IMR-90 (cell line): ENCODE data around the gene CSK. TPM values are rescaled to one million over a fixed set of nuclear protein-coding genes. Genes with fewer than 3 reads are reported as not detected.

Source experiments
- ATAC-seq: fragments of 200-7000 bp; cut with Tn5 transposase; 2 replicates; pipeline ENCODE4 v1.9.1; 2020; ENCODE audit warnings: low read depth, mild to moderate bottlenecking, moderate library complexity
- BruUV-seq: library from RNA; stranded (reverse); fragments of 400-500 nt; replicated peaks from 2 replicates; lab custom pipeline; 2021; lab: Mats Ljungman, UMichigan
- CTCF ChIA-PET: fragments of 300-600 bp; formaldehyde crosslinking; extraction: SDS; loops from one replicate; lab custom pipeline; 2021; ENCODE audit warnings: antibody characterized with exemption; lab: Yijun Ruan, JAX
- POLR2A ChIA-PET: fragments of 300-600 bp; sonication (Branson Sonifier 250); formaldehyde crosslinking; loops from one replicate; lab custom pipeline; 2022; ENCODE audit warnings: antibody characterized with exemption; ENCODE audit not compliant: unreplicated experiment; lab: Charles Lee
- DNase-seq: peaks from one replicate; pipeline ENCODE4 v3.0.0; 2013
- H2AFZ ChIP-seq: replicated peaks from 2 replicates; pipeline ENCODE3; 2013; ENCODE audit warnings: low read length, mild to moderate bottlenecking; ENCODE audit not compliant: poor library complexity
- H2AK5ac ChIP-seq: 2 replicates; pipeline ENCODE4 v1.6.1; 2013; ENCODE audit warnings: low read depth, low read length, inconsistent platforms
- H2AK9ac ChIP-seq: replicated peaks from 2 replicates; pipeline ENCODE3; 2013; ENCODE audit warnings: mild to moderate bottlenecking, low read depth, low read length, moderate library complexity; ENCODE audit not compliant: poor library complexity
- H2BK120ac ChIP-seq: 2 replicates; pipeline ENCODE4 v1.6.1; 2013; ENCODE audit warnings: low read depth, low read length, inconsistent platforms
- H2BK15ac ChIP-seq: 3 replicates; pipeline ENCODE4 v1.6.1; 2013; ENCODE audit warnings: low read depth, low read length, inconsistent platforms
- H2BK20ac ChIP-seq: 2 replicates; pipeline ENCODE4 v1.6.1; 2013; ENCODE audit warnings: low read depth, mild to moderate bottlenecking, inconsistent platforms, low read length, moderate library complexity
- H2BK5ac ChIP-seq: 2 replicates; pipeline ENCODE4 v1.6.1; 2013; ENCODE audit warnings: mild to moderate bottlenecking, low read depth, low read length, inconsistent platforms; ENCODE audit not compliant: poor library complexity, severe bottlenecking
- H3K14ac ChIP-seq: replicated peaks from 2 replicates; pipeline ENCODE4 v1.6.1; 2013; ENCODE audit warnings: low read depth, low read length, inconsistent platforms
- H3K18ac ChIP-seq: 2 replicates; pipeline ENCODE4 v1.6.1; 2013; ENCODE audit warnings: low read depth, low read length, control low read depth
- H3K23ac ChIP-seq: 2 replicates; pipeline ENCODE4 v1.6.1; 2013; ENCODE audit warnings: low read depth, low read length, inconsistent platforms
- H3K27ac ChIP-seq: 2 replicates; pipeline ENCODE4 v1.5.1; 2013; ENCODE audit warnings: mild to moderate bottlenecking, control low read depth, low read length; ENCODE audit not compliant: insufficient read depth
- H3K27me3 ChIP-seq: 2 replicates; pipeline ENCODE4 v1.6.1; 2013; ENCODE audit warnings: low read length; ENCODE audit not compliant: control insufficient read depth, insufficient read depth
- H3K36me3 ChIP-seq: 2 replicates; pipeline ENCODE4 v1.6.1; 2013; ENCODE audit warnings: low read length, mixed read lengths; ENCODE audit not compliant: control insufficient read depth, insufficient read depth
- H3K4ac ChIP-seq: 2 replicates; pipeline ENCODE4 v1.6.1; 2013; ENCODE audit warnings: low read depth, low read length, inconsistent platforms
- H3K4me1 ChIP-seq: 2 replicates; pipeline ENCODE4 v1.6.1; 2013; ENCODE audit warnings: low read length, mixed read lengths; ENCODE audit not compliant: control insufficient read depth, insufficient read depth
- H3K4me2 ChIP-seq: 2 replicates; pipeline ENCODE4 v1.6.1; 2013; ENCODE audit warnings: low read depth, mild to moderate bottlenecking, control low read depth, low read length, moderate library complexity
- H3K4me3 ChIP-seq: 2 replicates; pipeline ENCODE4 v1.5.1; 2013; ENCODE audit warnings: low read depth, mild to moderate bottlenecking, control low read depth, low read length, moderate library complexity; ENCODE audit not compliant: insufficient read depth
- H3K56ac ChIP-seq: 2 replicates; pipeline ENCODE4 v1.6.1; 2013; ENCODE audit warnings: low read length, inconsistent platforms; ENCODE audit not compliant: insufficient read depth; ENCODE audit errors: extremely low read depth
- H3K79me1 ChIP-seq, 2 experiments: 2 replicates each; pipeline ENCODE4 v1.6.1; 2013; ENCODE audit warnings: low read length in 2 of 2, inconsistent platforms in 1 of 2, low read depth in 1 of 2
- H3K9ac ChIP-seq: 2 replicates; pipeline ENCODE4 v1.6.1; 2013; ENCODE audit warnings: low read depth, low read length, control low read depth
- H3K9me1 ChIP-seq: 2 replicates; pipeline ENCODE4 v1.6.1; 2013; ENCODE audit warnings: low read length, inconsistent platforms; ENCODE audit not compliant: insufficient read depth
- H3K9me3 ChIP-seq: 2 replicates; pipeline ENCODE4 v1.6.1; 2013; ENCODE audit warnings: low read length; ENCODE audit not compliant: control insufficient read depth, insufficient read depth
- H4K20me1 ChIP-seq: 2 replicates; pipeline ENCODE4 v1.6.1; 2013; ENCODE audit warnings: low read length, inconsistent platforms; ENCODE audit not compliant: insufficient read depth
- H4K5ac ChIP-seq: 2 replicates; pipeline ENCODE4 v1.6.1; 2013; ENCODE audit warnings: mild to moderate bottlenecking, low read depth, low read length, control low read depth
- H4K8ac ChIP-seq, 2 experiments: 2 replicates each; pipeline ENCODE4 v1.6.1; 2013; ENCODE audit warnings: low read depth in 2 of 2, low read length in 2 of 2, control low read depth in 1 of 2, inconsistent platforms in 1 of 2
- H4K91ac ChIP-seq: 2 replicates; pipeline ENCODE4 v1.6.1; 2013; ENCODE audit warnings: low read depth, low read length, inconsistent platforms; ENCODE audit not compliant: insufficient read depth
- CEBPB ChIP-seq: IDR thresholded peaks from 2 replicates; pipeline ENCODE4 v1.6.1; 2012; ENCODE audit warnings: low read depth, low read length, improper control_type of control experiment
- MAFK ChIP-seq: IDR thresholded peaks from 2 replicates; pipeline ENCODE4 v1.6.1; 2012; ENCODE audit warnings: low read depth, low read length, improper control_type of control experiment
- MAZ ChIP-seq: IDR thresholded peaks from 2 replicates; pipeline ENCODE4 v1.6.1; 2012; ENCODE audit warnings: low read depth, mild to moderate bottlenecking, low read length, improper control_type of control experiment, moderate library complexity, borderline replicate concordance
- MXI1 ChIP-seq: IDR thresholded peaks from 2 replicates; pipeline ENCODE4 v1.6.1; 2012; ENCODE audit warnings: low read depth, mild to moderate bottlenecking, low read length, moderate library complexity, borderline replicate concordance
- NFE2L2 ChIP-seq: fragments of 150-350 bp; IDR thresholded peaks from 2 replicates; pipeline ENCODE4 v1.6.1; 2016; ENCODE audit warnings: low read depth, mild to moderate bottlenecking, low read length
- POLR2A ChIP-seq: IDR thresholded peaks from 2 replicates; pipeline ENCODE4 v1.6.1; 2012; ENCODE audit warnings: mild to moderate bottlenecking, low read depth, low read length
- RAD21 ChIP-seq: IDR thresholded peaks from 2 replicates; pipeline ENCODE4 v1.6.1; 2012; ENCODE audit warnings: low read length, improper control_type of control experiment
- RCOR1 ChIP-seq: IDR thresholded peaks from 2 replicates; pipeline ENCODE4 v1.6.1; 2012; ENCODE audit warnings: mild to moderate bottlenecking, low read length, improper control_type of control experiment; ENCODE audit not compliant: insufficient replicate concordance
- SMC3 ChIP-seq: fragments of 150-350 bp; IDR thresholded peaks from 2 replicates; pipeline ENCODE4 v1.6.1; 2016; ENCODE audit warnings: low read depth, mild to moderate bottlenecking, antibody characterized with exemption, low read length, moderate library complexity
- WGBS, 2 experiments: methylation state at CpG; one replicate each; pipeline versions ENCODE4 v1.1.5 to v1.1.7; 2013; ENCODE audit warnings: missing lambda C conversion rate in 2 of 2; ENCODE audit not compliant: insufficient read length in 1 of 2; ENCODE audit errors: extremely low coverage in 2 of 2; 5-methylcytosine and 5-hydroxymethylcytosine counted together
- dilution Hi-C: fragments of 300-500 bp; cut with HindIII; formaldehyde crosslinking; loops from one replicate; pipeline ENCODE4 v1.14.3; 2018; ENCODE audit warnings: low sequenced_read_pairs; ENCODE audit not compliant: unreplicated experiment
- in situ Hi-C: fragments of 300-500 bp; cut with MboI; formaldehyde crosslinking; loops from 3 replicates; pipeline ENCODE4 v1.14.3; 2019; ENCODE audit warnings: low sequenced_read_pairs, inconsistent platforms, mixed read lengths
- intact Hi-C: fragments of 100-400 bp; cut with micrococcal nuclease; formaldehyde crosslinking; loops from 2 replicates; pipeline ENCODE4 v1.10.0; 2022
- polyA plus RNA-seq, 3 experiments: library from polyadenylated mRNA; depleted of rRNA; stranded (reverse); fragments of >200 nt; gene quantifications; 2 replicates each; pipeline ENCODE4 v1.2.3, GENCODE V29; 2012; ENCODE audit warnings: low replicate concordance in 1 of 3
- total RNA-seq: library from RNA; depleted of rRNA; stranded (reverse); fragments of >200 nt; gene quantifications from 2 replicates; pipeline ENCODE4 v1.2.3, GENCODE V29; 2012
- TF ChIP-seq, protein P1 (sequence below): fragments of 150-350 bp; IDR thresholded peaks from 2 replicates; pipeline ENCODE4 v1.6.1; 2017; ENCODE audit warnings: mild to moderate bottlenecking, antibody characterized with exemption, low read length, low read depth
- TF ChIP-seq, protein P2 (sequence below): conservative IDR thresholded peaks from 2 replicates; pipeline ENCODE4 v1.5.1; 2012; ENCODE audit warnings: mild to moderate bottlenecking, low read depth, low read length, improper control_type of control experiment

CSK gene
- total and polyA plus RNA-seq, 2 of the 4 experiments (the other 2 are of a cell fraction): 10.8 to 54.0 TPM

DNA sequence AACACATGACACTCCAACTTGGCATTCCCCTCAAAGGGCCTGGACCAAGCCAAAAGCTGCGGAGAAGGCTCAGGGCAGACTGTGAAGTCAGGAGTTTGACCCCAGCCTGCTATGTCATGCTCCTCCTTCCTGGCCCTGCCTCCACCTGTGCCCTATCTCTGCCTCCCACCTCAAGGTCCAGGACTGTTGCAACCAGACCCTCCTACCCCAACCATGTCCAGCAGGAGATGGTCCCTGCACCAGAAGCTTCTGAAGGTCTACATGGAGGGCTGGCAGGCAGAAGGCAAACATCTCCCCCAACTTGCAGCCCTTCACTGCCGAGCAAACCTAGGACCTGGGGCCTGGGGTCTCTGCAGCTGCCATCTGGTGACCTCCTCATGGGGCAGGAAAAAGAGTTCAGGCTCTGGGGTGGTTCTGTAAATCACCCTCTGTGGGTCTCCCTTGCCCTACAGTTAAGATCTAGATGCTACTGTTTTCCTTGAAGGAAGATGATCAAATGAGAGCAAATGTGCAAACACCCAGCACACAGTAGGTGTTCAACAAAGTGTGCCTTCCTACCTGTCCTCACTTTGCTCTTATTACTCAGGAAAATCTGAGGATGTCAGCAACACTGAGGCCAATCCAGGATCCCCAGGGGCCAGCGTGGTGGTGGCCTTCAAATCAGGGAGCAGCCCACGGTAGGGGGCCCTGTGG is 11.5 kb upstream of the CSK start:
- H3K27ac ChIP-seq: no peak overlapping the region
- POLR2A ChIA-PET: no interaction called here
- H3K56ac ChIP-seq: no peak overlapping the region
- H3K27me3 ChIP-seq: peaks cover 9% of the 10 kb centered on the region; the same call in 1 of the 2 replicates
- H2AK5ac ChIP-seq: no peak overlapping the region
- H4K20me1 ChIP-seq: no peaks in the 10 kb centered on the region
- H2AK9ac ChIP-seq: peak overlapping the region; percentile 25
- H3K18ac ChIP-seq: no peak overlapping the region
- no peak overlapping the region for H3K14ac ChIP-seq
- no peak overlapping the region for H3K9ac ChIP-seq
- H2BK15ac ChIP-seq: no peak overlapping the region
- H3K23ac ChIP-seq: no peak overlapping the region; the same call in 1 of the 2 replicates
- H2BK5ac ChIP-seq: no peak overlapping the region
- no peak overlapping the region for H3K4me3 ChIP-seq
- H4K91ac ChIP-seq: no peak overlapping the region
- TF ChIP-seq MAFK: no peak
- no peak for TF ChIP-seq NFE2L2
- no peak for TF ChIP-seq RCOR1
- TF ChIP-seq POLR2A: no peak
- TF ChIP-seq SMC3: no peak
- TF ChIP-seq CEBPB: no peak
- TF ChIP-seq, protein P1, sequence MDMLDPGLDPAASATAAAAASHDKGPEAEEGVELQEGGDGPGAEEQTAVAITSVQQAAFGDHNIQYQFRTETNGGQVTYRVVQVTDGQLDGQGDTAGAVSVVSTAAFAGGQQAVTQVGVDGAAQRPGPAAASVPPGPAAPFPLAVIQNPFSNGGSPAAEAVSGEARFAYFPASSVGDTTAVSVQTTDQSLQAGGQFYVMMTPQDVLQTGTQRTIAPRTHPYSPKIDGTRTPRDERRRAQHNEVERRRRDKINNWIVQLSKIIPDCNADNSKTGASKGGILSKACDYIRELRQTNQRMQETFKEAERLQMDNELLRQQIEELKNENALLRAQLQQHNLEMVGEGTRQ: no peak
- no peak for TF ChIP-seq MAZ
- no peak for TF ChIP-seq MXI1
- TF ChIP-seq, protein P2, sequence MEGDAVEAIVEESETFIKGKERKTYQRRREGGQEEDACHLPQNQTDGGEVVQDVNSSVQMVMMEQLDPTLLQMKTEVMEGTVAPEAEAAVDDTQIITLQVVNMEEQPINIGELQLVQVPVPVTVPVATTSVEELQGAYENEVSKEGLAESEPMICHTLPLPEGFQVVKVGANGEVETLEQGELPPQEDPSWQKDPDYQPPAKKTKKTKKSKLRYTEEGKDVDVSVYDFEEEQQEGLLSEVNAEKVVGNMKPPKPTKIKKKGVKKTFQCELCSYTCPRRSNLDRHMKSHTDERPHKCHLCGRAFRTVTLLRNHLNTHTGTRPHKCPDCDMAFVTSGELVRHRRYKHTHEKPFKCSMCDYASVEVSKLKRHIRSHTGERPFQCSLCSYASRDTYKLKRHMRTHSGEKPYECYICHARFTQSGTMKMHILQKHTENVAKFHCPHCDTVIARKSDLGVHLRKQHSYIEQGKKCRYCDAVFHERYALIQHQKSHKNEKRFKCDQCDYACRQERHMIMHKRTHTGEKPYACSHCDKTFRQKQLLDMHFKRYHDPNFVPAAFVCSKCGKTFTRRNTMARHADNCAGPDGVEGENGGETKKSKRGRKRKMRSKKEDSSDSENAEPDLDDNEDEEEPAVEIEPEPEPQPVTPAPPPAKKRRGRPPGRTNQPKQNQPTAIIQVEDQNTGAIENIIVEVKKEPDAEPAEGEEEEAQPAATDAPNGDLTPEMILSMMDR: no peak
- TF ChIP-seq RAD21: no peak
- no TSS peak for BruUV-seq
- no peak overlapping the region for H3K4me2 ChIP-seq
- no peaks in the 10 kb centered on the region for H3K4me1 ChIP-seq
- no peaks in the 10 kb centered on the region for H3K9me1 ChIP-seq
- in situ Hi-C loops (loop anchor here (5.0 to 10.0 kb wide), 2 partner anchors 177 to 396 kb away; no protein-coding TSS in a partner anchor), dilution Hi-C loops (no loop called here), intact Hi-C loops (loop anchor here (1.0 to 5.0 kb wide), 3 partner anchors 65 to 432 kb away; partner anchors contain the start of gene C15orf39)
- no peaks in the 10 kb centered on the region for H3K79me1 ChIP-seq
- H3K36me3 ChIP-seq: no peaks in the 10 kb centered on the region
- H3K9me3 ChIP-seq: no peaks in the 10 kb centered on the region
- H2BK120ac ChIP-seq: no peak overlapping the region
- CTCF ChIA-PET: interaction anchor here (0.6 to 3.9 kb wide), 20 partner anchors 8 to 1314 kb away, joined by 3 to 21 read pairs (median 5); no protein-coding TSS in a partner anchor
- H2AFZ ChIP-seq: no peak overlapping the region
- no peak overlapping the region for H2BK20ac ChIP-seq
- DNase-seq (no peak), ATAC-seq (no peak)
- no peak overlapping the region for H3K4ac ChIP-seq
- no peak overlapping the region for H4K8ac ChIP-seq
- WGBS, 2 experiments: 70% methylated on average over 2 of the region's 4 CpGs; no CpG with 5 or more reads in 1 of the 2 experiments
- H4K5ac ChIP-seq: no peak overlapping the region
